ENCODE data around the gene DLGAP5.

- TF ChIP-seq CTCF (IDR thresholded peaks at IDR 0.05; ENCODE audit: low read depth, low read length) (no peak), EZH2phosphoT487 (IDR thresholded peaks at IDR 0.05; ENCODE audit: low read depth) (no peak)
These were observed 72.6 kb downstream of the DLGAP5 start for GRCh38 chr14:55118761-55119160.
